Central memory CD4-positive, alpha-beta T cell (primary cell): Measurements from ENCODE around the gene PIF1.

Experiments used
- DNase-seq: peaks from one replicate; pipeline ENCODE4 v3.0.0; 2022
- total RNA-seq, 3 experiments: gene quantifications; one replicate each; lab custom pipeline; 2026; lab: John Stamatoyannopoulos, UW

Gene PIF1
- 0.11 to 0.42 (median 0.19) reads per million in 3 experiments for total RNA-seq

GRCh38 chr15:64825431-64826294, at the start of gene PIF1:
PIF1 (minus strand) TSS chr15:64825647; CDS start chr15:64824335, 1,312 bp downstream.
- peak; percentile 91 for DNase-seq

GRCh38 chr15:64870353-64870752, 44.9 kb upstream of the PIF1 start:
- no peak for DNase-seq

- no peak for DNase-seq
These were observed 44.1 kb upstream of the PIF1 start for GRCh38 chr15:64869501-64869900.

- DNase-seq: no peak
These were observed 40.6 kb upstream of the PIF1 start for GRCh38 chr15:64865998-64866520.

GRCh38 chr15:64865126-64865997, 39.9 kb upstream of the PIF1 start:
- DNase-seq: no peak

- DNase-seq: no peak
These were observed 38.6 kb upstream of the PIF1 start for GRCh38 chr15:64864068-64864467.

- DNase-seq: no peak
These were observed 37.0 kb upstream of the PIF1 start for GRCh38 chr15:64862408-64862807.

GRCh38 chr15:64861960-64862359, 36.5 kb upstream of the PIF1 start:
- no peak for DNase-seq

- DNase-seq: no peak
These were observed 35.9 kb upstream of the PIF1 start for GRCh38 chr15:64861331-64861730.

GRCh38 chr15:64859226-64859625, 33.8 kb upstream of the PIF1 start:
- no peak for DNase-seq

GRCh38 chr15:64858021-64858575, 32.7 kb upstream of the PIF1 start:
- DNase-seq: no peak

- DNase-seq: no peak
These were observed 32.0 kb upstream of the PIF1 start for GRCh38 chr15:64857421-64857820.

GRCh38 chr15:64856429-64857145, 31.1 kb upstream of the PIF1 start:
- no peak for DNase-seq

- DNase-seq: no peak
These were observed 29.9 kb upstream of the PIF1 start for GRCh38 chr15:64855205-64855975.

- DNase-seq: no peak
These were observed 29.1 kb upstream of the PIF1 start for GRCh38 chr15:64854526-64854925.

- no peak for DNase-seq
These were observed 28.6 kb upstream of the PIF1 start for GRCh38 chr15:64854041-64854440.

GRCh38 chr15:64851503-64851840, 26.0 kb upstream of the PIF1 start:
- no peak for DNase-seq

- DNase-seq: no peak
These were observed 25.5 kb upstream of the PIF1 start for GRCh38 chr15:64850778-64851502.

GRCh38 chr15:64847876-64848716, 22.6 kb upstream of the PIF1 start:
- no peak for DNase-seq

GRCh38 chr15:64847448-64847847, 22.0 kb upstream of the PIF1 start:
- no peak for DNase-seq
